Ecto neural progenitor cell (in vitro differentiated cells): ENCODE measurements around the gene CCDC77.

Experiments used
- DNase-seq: peaks from one replicate; pipeline ENCODE4 v3.0.0-alpha.2; 2018; ENCODE audit warnings: low spot score

CCDC77 gene

DNA sequence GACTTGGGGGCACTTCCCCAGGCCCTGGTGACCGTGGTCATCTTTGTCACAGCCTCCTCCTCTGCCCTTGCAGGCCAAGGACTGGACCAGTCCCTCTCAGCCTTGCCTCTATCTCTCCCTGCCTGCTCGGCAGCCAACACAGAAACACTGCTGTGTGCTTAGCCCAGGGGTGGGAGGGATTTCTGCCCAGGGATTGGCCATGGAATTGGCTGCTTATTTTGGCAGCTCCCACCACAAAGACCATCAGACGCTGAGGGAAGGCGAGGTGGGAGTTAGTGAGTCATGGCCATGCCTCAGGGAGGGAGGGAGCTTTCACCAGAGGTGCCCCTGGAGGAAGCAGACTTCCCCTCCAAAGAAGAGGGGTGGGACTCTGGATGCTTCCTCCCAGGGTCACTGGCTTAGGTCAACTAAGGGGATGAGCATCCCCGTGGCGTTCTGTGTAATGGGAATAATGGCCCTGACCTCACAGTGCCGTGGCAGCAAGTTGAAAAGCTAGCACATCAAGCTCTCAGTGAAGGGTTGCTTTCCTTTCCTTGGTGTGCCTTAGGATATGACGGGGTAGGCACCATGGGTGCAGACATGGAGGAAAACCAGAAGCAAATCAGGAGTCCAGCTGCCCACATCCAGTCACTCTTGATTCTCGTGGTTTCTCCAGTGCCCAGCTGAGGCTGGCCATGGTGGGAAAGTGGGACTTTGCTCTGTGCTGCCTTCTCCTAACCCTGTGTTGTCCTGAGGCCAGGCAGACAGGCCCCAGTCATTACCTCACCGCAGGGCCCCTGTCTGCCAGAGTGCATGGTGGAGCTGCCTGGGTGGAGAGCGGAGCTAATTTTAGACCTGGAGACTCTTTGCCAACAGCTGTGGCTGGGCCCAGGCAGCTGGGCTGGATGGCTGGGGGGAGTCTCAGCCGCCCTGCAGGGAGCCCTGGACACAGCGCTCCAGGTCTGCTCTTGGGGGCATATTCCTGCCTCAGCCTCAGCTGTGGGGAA, 79.7 kb downstream of the CCDC77 start:
- DNase-seq = no peak

DNA sequence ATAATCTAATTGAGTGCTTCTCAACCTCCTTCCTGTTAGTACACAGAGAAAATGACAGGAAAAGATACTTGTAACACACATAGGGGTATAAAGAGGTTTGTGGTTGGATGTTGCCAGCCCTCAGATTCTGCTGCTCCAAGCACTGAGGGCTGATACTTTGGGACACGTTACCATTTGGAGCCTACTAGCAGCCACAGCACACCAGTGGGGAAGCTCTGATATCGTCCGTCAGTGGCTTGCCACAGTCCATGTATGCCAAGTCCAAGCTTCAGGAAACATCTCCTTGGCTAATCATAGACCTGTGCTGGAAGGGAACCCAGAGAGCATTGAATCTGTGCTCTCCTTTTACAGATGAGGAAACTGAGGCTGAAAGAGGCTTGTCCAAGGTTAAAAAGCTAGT, 80.6 kb downstream of the CCDC77 start:
- DNase-seq = no peak

DNA sequence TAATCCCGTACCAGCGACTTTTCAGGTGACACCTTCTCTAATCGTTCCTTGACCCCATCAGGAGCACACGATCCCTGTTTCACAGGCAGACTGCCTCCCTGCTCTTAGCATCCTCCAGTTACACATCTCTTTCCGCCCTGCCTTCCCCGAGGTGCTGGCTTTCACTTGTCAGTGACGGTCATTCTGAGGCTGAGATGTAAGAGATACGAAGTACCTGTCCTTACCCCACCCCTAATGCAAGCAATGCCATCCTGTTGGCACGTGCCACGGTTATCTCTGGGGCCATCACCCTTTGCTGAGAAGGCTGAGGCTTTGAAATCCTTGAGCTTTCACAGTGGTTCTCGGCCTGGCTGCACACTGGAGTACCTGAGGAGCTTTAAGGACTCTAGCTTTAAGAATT, 82.7 kb downstream of the CCDC77 start:
- DNase-seq = peak; percentile 31

- no peak for DNase-seq
These were observed 88.8 kb downstream of the CCDC77 start for GRCh38 chr12:490260-490659.
